Hepatocyte (in vitro differentiated cells): ENCODE measurements around the gene PRR12. TPM values are rescaled to one million over a fixed set of nuclear protein-coding genes. Genes with fewer than 3 reads are reported as not detected.
A peak's percentile ranks its signal among the peaks of the same experiment; 100 is the strongest.

Experiments used
- DNase-seq: peaks from one replicate; pipeline ENCODE4 v3.0.0-alpha.2; 2016; ENCODE audit warnings: low spot score
- H2AFZ ChIP-seq: fragments of 200-600 bp; sonication (generic); 2 replicates; pipeline ENCODE4 v1.6.0; 2016; ENCODE audit warnings: antibody characterized with exemption, mild to moderate bottlenecking
- H3K27ac ChIP-seq: fragments of 200-600 bp; sonication (generic); 2 replicates; pipeline ENCODE4 v1.5.1; 2016; ENCODE audit warnings: mild to moderate bottlenecking
- H3K27me3 ChIP-seq: fragments of 200-600 bp; sonication (generic); 2 replicates; pipeline ENCODE4 v1.6.1; 2016
- H3K36me3 ChIP-seq: fragments of 200-600 bp; sonication (generic); replicated peaks from 2 replicates; pipeline ENCODE4 v1.5.1; 2016; ENCODE audit warnings: low read depth; ENCODE audit not compliant: insufficient read depth
- H3K4me1 ChIP-seq: fragments of 200-600 bp; sonication (generic); 2 replicates; pipeline ENCODE4 v1.5.1; 2016; ENCODE audit warnings: mild to moderate bottlenecking, moderate library complexity; ENCODE audit not compliant: insufficient read depth
- H3K4me2 ChIP-seq: fragments of 200-600 bp; sonication (generic); 2 replicates; pipeline ENCODE4 v1.6.0; 2016
- H3K4me3 ChIP-seq: fragments of 200-600 bp; sonication (generic); 2 replicates; pipeline ENCODE4 v1.5.1; 2016; ENCODE audit warnings: mild to moderate bottlenecking
- H3K79me2 ChIP-seq: fragments of 200-600 bp; sonication (generic); 2 replicates; pipeline ENCODE4 v1.6.0; 2017; ENCODE audit warnings: mild to moderate bottlenecking
- H3K9me2 ChIP-seq: fragments of 200-600 bp; sonication (generic); replicated peaks from 2 replicates; pipeline ENCODE4 v1.6.0; 2017; ENCODE audit warnings: mild to moderate bottlenecking; ENCODE audit not compliant: insufficient read depth
- H3K9me3 ChIP-seq: fragments of 200-600 bp; sonication (generic); 2 replicates; pipeline ENCODE4 v1.5.1; 2016; ENCODE audit warnings: low read depth, mild to moderate bottlenecking
- H4K20me1 ChIP-seq: fragments of 200-600 bp; sonication (generic); 2 replicates; pipeline ENCODE4 v1.6.0; 2016; ENCODE audit warnings: mild to moderate bottlenecking; ENCODE audit not compliant: insufficient read depth, poor library complexity, severe bottlenecking
- EZH2 ChIP-seq: fragments of 200-600 bp; sonication (generic); IDR thresholded peaks from 2 replicates; pipeline ENCODE4 v1.6.1; 2016; ENCODE audit warnings: antibody characterized with exemption, mild to moderate bottlenecking, borderline replicate concordance
- EZH2phosphoT487 ChIP-seq: fragments of 200-600 bp; sonication (generic); IDR thresholded peaks from one replicate; pipeline ENCODE4 v1.6.1; 2018; ENCODE audit warnings: antibody characterized with exemption, mild to moderate bottlenecking, low read depth, moderate library complexity; ENCODE audit not compliant: unreplicated experiment, severe bottlenecking
- WGBS: methylation state at CpG from one replicate; pipeline ENCODE4 v1.1.6; 2016; ENCODE audit warnings: low lambda C conversion rate; ENCODE audit errors: missing lambda C conversion rate; 5-methylcytosine and 5-hydroxymethylcytosine counted together
- polyA plus RNA-seq: library from polyadenylated mRNA; unstranded; fragments of >200 nt; fragmentation: Nextera tagmentation; extraction: Ambion mirVana; gene quantifications from 2 replicates; pipeline ENCODE4 v1.2.1, GENCODE V29; 2016
- total RNA-seq: library from RNA; depleted of rRNA; stranded (reverse); fragments of >200 nt; gene quantifications from 2 replicates; pipeline ENCODE4 v1.2.3, GENCODE V29; 2014
- TF ChIP-seq, protein P1 (sequence below): fragments of 200-600 bp; sonication (generic); IDR thresholded peaks from 2 replicates; pipeline ENCODE4 v1.5.1; 2016; ENCODE audit warnings: antibody characterized with exemption, mild to moderate bottlenecking; ENCODE audit not compliant: poor library complexity

The PRR12 gene
- total and polyA plus RNA-seq, 2 experiments from 2014 or later: 2.7 to 3.7 TPM

DNA sequence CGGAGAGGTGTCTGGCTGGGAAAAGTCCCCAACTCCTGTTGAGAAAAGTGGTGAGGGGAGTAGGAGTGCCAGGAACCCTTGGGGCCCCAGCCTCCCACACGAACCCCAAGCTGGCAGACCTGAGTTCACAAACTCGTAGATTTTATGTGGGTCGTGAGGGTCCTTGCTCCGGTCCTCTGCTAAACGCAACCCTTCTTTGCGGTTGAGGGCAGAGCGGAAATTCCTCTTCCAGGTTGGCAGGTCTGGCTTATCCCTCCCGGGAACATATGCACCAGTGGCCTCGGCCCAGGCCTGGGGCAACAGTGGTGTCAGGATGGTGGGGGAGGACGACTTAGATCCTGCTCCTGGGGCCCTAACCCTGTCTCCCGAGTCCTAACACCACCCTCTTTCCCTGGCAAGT lies 72.2 kb downstream of the PRR12 start:
- no peaks in the 10 kb centered on the region for H3K9me3 ChIP-seq
- WGBS: 88% methylated on average over 12 of the region's 12 CpGs
- no peak for DNase-seq
- H2AFZ ChIP-seq: no peak overlapping the region
- H3K4me2 ChIP-seq: peak overlapping the region; percentile 94
- no peak overlapping the region for H3K4me3 ChIP-seq
- H3K27ac ChIP-seq: no peak overlapping the region
- peaks cover 31% of the 10 kb centered on the region for H3K79me2 ChIP-seq
- no peaks in the 10 kb centered on the region for H3K27me3 ChIP-seq
- no peaks in the 10 kb centered on the region for H3K9me2 ChIP-seq
- no peaks in the 10 kb centered on the region for H3K36me3 ChIP-seq
- H3K4me1 ChIP-seq: peaks cover 12% of the 10 kb centered on the region
- no peaks in the 10 kb centered on the region for H4K20me1 ChIP-seq
- TF ChIP-seq EZH2 (no peak), EZH2phosphoT487 (no peak)
- TF ChIP-seq, protein P1, sequence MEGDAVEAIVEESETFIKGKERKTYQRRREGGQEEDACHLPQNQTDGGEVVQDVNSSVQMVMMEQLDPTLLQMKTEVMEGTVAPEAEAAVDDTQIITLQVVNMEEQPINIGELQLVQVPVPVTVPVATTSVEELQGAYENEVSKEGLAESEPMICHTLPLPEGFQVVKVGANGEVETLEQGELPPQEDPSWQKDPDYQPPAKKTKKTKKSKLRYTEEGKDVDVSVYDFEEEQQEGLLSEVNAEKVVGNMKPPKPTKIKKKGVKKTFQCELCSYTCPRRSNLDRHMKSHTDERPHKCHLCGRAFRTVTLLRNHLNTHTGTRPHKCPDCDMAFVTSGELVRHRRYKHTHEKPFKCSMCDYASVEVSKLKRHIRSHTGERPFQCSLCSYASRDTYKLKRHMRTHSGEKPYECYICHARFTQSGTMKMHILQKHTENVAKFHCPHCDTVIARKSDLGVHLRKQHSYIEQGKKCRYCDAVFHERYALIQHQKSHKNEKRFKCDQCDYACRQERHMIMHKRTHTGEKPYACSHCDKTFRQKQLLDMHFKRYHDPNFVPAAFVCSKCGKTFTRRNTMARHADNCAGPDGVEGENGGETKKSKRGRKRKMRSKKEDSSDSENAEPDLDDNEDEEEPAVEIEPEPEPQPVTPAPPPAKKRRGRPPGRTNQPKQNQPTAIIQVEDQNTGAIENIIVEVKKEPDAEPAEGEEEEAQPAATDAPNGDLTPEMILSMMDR: no peak

DNA sequence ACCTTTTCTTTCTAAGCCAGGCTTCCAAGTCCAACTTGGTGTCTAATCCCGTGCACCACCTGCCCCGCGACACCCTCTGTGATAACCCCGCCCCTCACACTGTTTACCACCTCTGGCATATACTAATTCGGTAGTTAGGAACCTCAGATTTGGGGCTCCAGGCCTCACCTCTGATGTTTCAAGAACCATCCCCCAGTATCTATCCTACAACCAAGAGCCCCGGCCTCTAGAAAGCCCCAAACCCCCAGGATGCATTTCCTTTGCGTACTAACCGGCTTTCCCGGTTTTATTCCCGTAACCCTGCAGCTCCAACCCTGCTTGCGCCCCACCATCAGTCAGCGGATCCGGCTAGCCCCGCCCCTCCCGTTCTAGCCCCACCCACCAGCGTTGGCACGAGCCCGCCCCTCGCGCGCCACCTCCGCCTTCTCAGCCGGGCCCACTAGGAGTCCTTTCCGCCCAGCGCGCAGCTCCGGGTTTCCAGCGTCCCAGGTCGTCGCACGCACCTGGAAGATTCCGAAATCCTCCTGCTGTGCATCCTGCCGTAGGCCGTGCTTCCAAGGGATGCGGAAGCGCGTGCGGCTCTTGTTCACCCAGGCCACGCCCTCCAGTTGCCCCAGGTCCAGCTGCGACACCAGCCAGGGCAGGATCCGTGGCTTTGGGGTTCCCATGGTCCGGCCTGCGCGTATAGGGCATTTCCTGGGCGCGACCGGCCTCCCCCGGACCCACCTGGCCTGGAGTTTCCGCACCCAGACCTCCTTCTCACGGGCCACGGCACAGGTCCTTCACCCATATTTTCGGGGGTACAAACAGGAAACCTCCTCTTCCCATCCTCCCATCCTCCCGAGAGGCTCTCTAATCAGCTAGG lies 73.4 kb downstream of the PRR12 start:
- Histone ChIP-seq H3K9me2 (no peaks in the 10 kb centered on the region), H3K79me2 (peaks cover 37% of the 10 kb centered on the region), H3K9me3 (no peaks in the 10 kb centered on the region), H3K27me3 (no peaks in the 10 kb centered on the region), H3K36me3 (no peaks in the 10 kb centered on the region), H3K4me3 (peak overlapping the region; percentile 43), H3K27ac (peak overlapping the region; percentile 81), H2AFZ (no peak overlapping the region), H4K20me1 (no peaks in the 10 kb centered on the region), H3K4me2 (peak overlapping the region; percentile 94), H3K4me1 (peaks cover 12% of the 10 kb centered on the region)
- TF ChIP-seq EZH2 (no peak), EZH2phosphoT487 (no peak)
- TF ChIP-seq, protein P1: no peak
- DNase-seq: peak; percentile 96
- WGBS: under 1% methylated on average over 34 of the region's 53 CpGs

DNA sequence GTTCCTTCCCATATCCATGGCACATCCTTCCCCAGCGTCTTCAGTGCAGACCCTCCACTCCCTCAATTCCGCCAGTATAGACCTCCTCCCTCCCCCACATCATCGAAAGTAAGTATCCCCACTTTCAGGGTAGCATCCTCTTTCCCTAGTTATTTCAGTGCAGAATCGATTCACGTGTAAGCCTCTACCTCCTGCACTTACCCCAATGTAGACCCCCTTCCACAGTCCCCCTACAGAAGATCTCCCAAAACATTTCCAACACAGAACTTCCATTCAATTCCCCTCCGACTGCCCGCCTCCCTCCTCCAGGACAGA lies 74.0 kb downstream of the PRR12 start:
- no peak for DNase-seq
- TF ChIP-seq EZH2 (no peak), EZH2phosphoT487 (no peak)
- TF ChIP-seq, protein P1: no peak
- Histone ChIP-seq H3K4me1 (peaks cover 12% of the 10 kb centered on the region), H3K4me3 (peak overlapping the region; percentile 43), H2AFZ (no peak overlapping the region), H3K27ac (peak overlapping the region; percentile 81), H3K36me3 (no peaks in the 10 kb centered on the region), H3K9me2 (no peaks in the 10 kb centered on the region), H3K9me3 (no peaks in the 10 kb centered on the region), H3K79me2 (peaks cover 37% of the 10 kb centered on the region), H3K4me2 (peak overlapping the region; percentile 94), H3K27me3 (no peaks in the 10 kb centered on the region), H4K20me1 (no peaks in the 10 kb centered on the region)
- 3% methylated on average over 6 of the region's 7 CpGs for WGBS
